SK-N-SH (cell line): Measurements from ENCODE around the gene ITGA4. TPM values are rescaled to one million over a fixed set of nuclear protein-coding genes. Genes with fewer than 3 reads are reported as not detected.

Experiments
- CTCF ChIA-PET: fragments of 300-600, 350-600 bp; formaldehyde crosslinking; extraction: SDS; loops from one replicate; lab custom pipeline; 2021; lab: Yijun Ruan, JAX
- POLR2A ChIA-PET: fragments of 350-600 bp; sonication (Branson Sonifier 250); formaldehyde crosslinking; extraction: SDS; loops from one replicate; lab custom pipeline; 2020; ENCODE audit warnings: antibody characterized with exemption, inconsistent platforms; lab: Yijun Ruan, JAX
- DNase-seq: peaks from one replicate; pipeline ENCODE4 v3.0.0; 2012
- H2AFZ ChIP-seq: fragments of 200-600 bp; sonication (generic); 2 replicates; pipeline ENCODE4 v1.8.1; 2016; ENCODE audit warnings: antibody characterized with exemption, mild to moderate bottlenecking, low read depth
- H3F3A ChIP-seq: fragments of 200-600 bp; sonication (generic); replicated peaks from 2 replicates; pipeline ENCODE3; 2016; ENCODE audit warnings: antibody characterized with exemption, mild to moderate bottlenecking; ENCODE audit not compliant: insufficient read depth
- H3K27ac ChIP-seq, 2 experiments: fragments of 200-500 bp in 1 of 2; fragments of 200-600 bp in 1 of 2; sonication (Bioruptor generic) in 1 of 2; sonication (generic), shearing (Covaris generic) in 1 of 2; 2 replicates each; pipeline versions ENCODE4 v1.5.1 to v1.6.1; 2014 to 2016; ENCODE audit warnings: low read depth in 2 of 2, inconsistent platforms in 1 of 2, low read length in 1 of 2, mild to moderate bottlenecking in 1 of 2, mixed read lengths in 1 of 2
- H3K27me3 ChIP-seq: fragments of 200-600 bp; sonication (generic), shearing (Covaris generic); 2 replicates; pipeline ENCODE4 v1.6.1; 2016; ENCODE audit warnings: mixed run types; ENCODE audit not compliant: insufficient read depth
- H3K36me3 ChIP-seq, 2 experiments: fragments of 200-500 bp in 1 of 2; fragments of 200-600 bp in 1 of 2; sonication (Bioruptor generic) in 1 of 2; sonication (generic) in 1 of 2; replicated peaks in 1 of 2; 2 replicates each; pipeline versions ENCODE3 to v1.5.1; 2014 to 2016; ENCODE audit warnings: low read length in 1 of 2, mild to moderate bottlenecking in 1 of 2; ENCODE audit not compliant: insufficient read depth in 2 of 2, control insufficient read depth in 1 of 2
- H3K4me1 ChIP-seq, 2 experiments: fragments of 200-500 bp in 1 of 2; fragments of 200-600 bp in 1 of 2; sonication (Bioruptor generic) in 1 of 2; sonication (generic), shearing (Covaris generic) in 1 of 2; 2 replicates each; pipeline versions ENCODE4 v1.5.1 to v1.6.1; 2014 to 2016; ENCODE audit warnings: low read depth in 1 of 2, low read length in 1 of 2, mixed run types in 1 of 2; ENCODE audit not compliant: insufficient read depth in 2 of 2, control insufficient read depth in 1 of 2
- H3K4me2 ChIP-seq: fragments of 200-600 bp; sonication (generic), shearing (Covaris generic); 2 replicates; pipeline ENCODE4 v1.6.1; 2017; ENCODE audit warnings: mixed run types
- H3K4me3 ChIP-seq, 2 experiments: fragments of 200-500 bp in 1 of 2; fragments of 200-600 bp in 1 of 2; sonication (Bioruptor generic) in 1 of 2; sonication (generic), shearing (Covaris generic) in 1 of 2; 2 replicates each; pipeline versions ENCODE4 v1.5.1 to v1.8.1; 2014 to 2016; ENCODE audit warnings: low read depth in 2 of 2, inconsistent platforms in 1 of 2, low read length in 1 of 2, mild to moderate bottlenecking in 1 of 2, mixed read lengths in 1 of 2, moderate library complexity in 1 of 2
- H3K79me2 ChIP-seq: fragments of 200-600 bp; sonication (generic); 2 replicates; pipeline ENCODE4 v1.8.1; 2017; ENCODE audit warnings: mild to moderate bottlenecking; ENCODE audit not compliant: insufficient read depth
- H3K9ac ChIP-seq: fragments of 200-600 bp; sonication (generic); 2 replicates; pipeline ENCODE4 v1.6.1; 2017; ENCODE audit warnings: mixed run types
- H3K9me2 ChIP-seq: fragments of 200-600 bp; sonication (generic); 2 replicates; pipeline ENCODE4 v1.6.1; 2017; ENCODE audit warnings: mixed run types
- H3K9me3 ChIP-seq: fragments of 200-600 bp; sonication (generic); 2 replicates; pipeline ENCODE4 v1.6.1; 2017; ENCODE audit warnings: mixed run types, mild to moderate bottlenecking, moderate library complexity
- H4K20me1 ChIP-seq: fragments of 200-600 bp; sonication (generic); 2 replicates; pipeline ENCODE4 v1.6.1; 2017; ENCODE audit warnings: mild to moderate bottlenecking, mixed run types; ENCODE audit not compliant: insufficient read depth
- CHD2 ChIP-seq: fragments of 150-350 bp; IDR thresholded peaks from 2 replicates; pipeline ENCODE4 v1.6.1; 2018; ENCODE audit warnings: low read length; ENCODE audit not compliant: partially characterized antibody
- ELF1 ChIP-seq: IDR thresholded peaks from 2 replicates; pipeline ENCODE4 v1.4.0; 2012
- FOSL2 ChIP-seq: IDR thresholded peaks from 2 replicates; pipeline ENCODE4 v1.4.0; 2012; ENCODE audit warnings: low read depth, mild to moderate bottlenecking, moderate library complexity, borderline replicate concordance
- FOXJ3 ChIP-seq: sonication (generic); formaldehyde crosslinking; IDR thresholded peaks from 2 replicates; pipeline ENCODE4 v1.5.1; 2020; ENCODE audit warnings: mild to moderate bottlenecking, missing genetic modification reagents
- FOXM1 ChIP-seq: IDR thresholded peaks from 2 replicates; pipeline ENCODE4 v1.4.0; 2012; ENCODE audit warnings: low read depth, mild to moderate bottlenecking
- GABPA ChIP-seq: IDR thresholded peaks from 2 replicates; pipeline ENCODE4 v1.4.0; 2012; ENCODE audit warnings: low read depth, mild to moderate bottlenecking
- JUND ChIP-seq: IDR thresholded peaks from 2 replicates; pipeline ENCODE4 v1.4.0; 2012
- MAX ChIP-seq: IDR thresholded peaks from 2 replicates; pipeline ENCODE4 v1.4.0; 2012; ENCODE audit warnings: low read depth
- MEF2A ChIP-seq: IDR thresholded peaks from 2 replicates; pipeline ENCODE4 v1.4.0; 2012; ENCODE audit warnings: low read depth, borderline replicate concordance
- MXI1 ChIP-seq: IDR thresholded peaks from 2 replicates; pipeline ENCODE4 v1.6.1; 2012; ENCODE audit warnings: mild to moderate bottlenecking, low read depth, low read length, improper control_type of control experiment
- NFIC ChIP-seq: IDR thresholded peaks from 2 replicates; pipeline ENCODE4 v1.4.0; 2012; ENCODE audit warnings: borderline replicate concordance
- POLR2AphosphoS5 ChIP-seq: IDR thresholded peaks from 2 replicates; pipeline ENCODE4 v1.6.1; 2012; ENCODE audit warnings: low read depth, low read length
- RFX5 ChIP-seq: IDR thresholded peaks from 2 replicates; pipeline ENCODE4 v1.6.1; 2012; ENCODE audit warnings: mild to moderate bottlenecking, improper control_type of control experiment, low read length
- RXRA ChIP-seq: IDR thresholded peaks from 2 replicates; pipeline ENCODE4 v1.4.0; 2012; ENCODE audit warnings: low read depth, mild to moderate bottlenecking, borderline replicate concordance
- TCF12 ChIP-seq: IDR thresholded peaks from 2 replicates; pipeline ENCODE4 v1.4.0; 2012
- TEAD4 ChIP-seq: IDR thresholded peaks from 2 replicates; pipeline ENCODE4 v1.4.0; 2012; ENCODE audit warnings: mild to moderate bottlenecking, borderline replicate concordance; ENCODE audit not compliant: insufficient read depth
- USF1 ChIP-seq: IDR thresholded peaks from 2 replicates; pipeline ENCODE4 v1.4.0; 2012; ENCODE audit warnings: low read depth, borderline replicate concordance
- YY1 ChIP-seq: IDR thresholded peaks from 2 replicates; pipeline ENCODE4 v1.4.0; 2012; ENCODE audit warnings: low read depth, mild to moderate bottlenecking
- WGBS: methylation state at CpG from one replicate; pipeline ENCODE4 v1.1.6; 2017; ENCODE audit warnings: low lambda C conversion rate; 5-methylcytosine and 5-hydroxymethylcytosine counted together
- polyA plus RNA-seq, 3 experiments: library from polyadenylated mRNA; depleted of rRNA; stranded (reverse); fragments of >200 nt; gene quantifications; 2 replicates each; pipeline ENCODE4 v1.2.3, GENCODE V29; 2012
- TF ChIP-seq, protein P1 (sequence below): fragments of 150-350 bp; IDR thresholded peaks from 2 replicates; pipeline ENCODE4 v1.6.1; 2017; ENCODE audit warnings: antibody characterized with exemption, low read length, low read depth, borderline replicate concordance
- TF ChIP-seq, protein P2 (sequence below): IDR thresholded peaks from 2 replicates; pipeline ENCODE4; 2012

Gene ITGA4
- polyA plus RNA-seq, 1 of the 3 experiments (the other 2 are of a cell fraction): 10.5 TPM

- no peaks in the 10 kb centered on the region; the same call in 1 of the 2 replicates for H3K27me3 ChIP-seq
- H4K20me1 ChIP-seq: no peaks in the 10 kb centered on the region
- no peak overlapping the region for H3K4me2 ChIP-seq
- H3F3A ChIP-seq: no peaks in the 10 kb centered on the region
- ChIA-PET CTCF (interaction anchor here (3.9 kb wide), 1 partner anchor 15 kb away, joined by 15 read pairs; the partner anchor contains the start of gene ITGA4), POLR2A (no interaction called here)
- WGBS: 53% methylated on average over 3 of the region's 3 CpGs
- H3K36me3 ChIP-seq: no peaks in the 10 kb centered on the region
- H3K79me2 ChIP-seq: no peaks in the 10 kb centered on the region
- no peak for DNase-seq
- no peaks in the 10 kb centered on the region for H3K9me3 ChIP-seq
- H3K9ac ChIP-seq: no peak overlapping the region
- H3K4me1 ChIP-seq: no peaks in the 10 kb centered on the region; a peak in 1 of 4 replicates
- no peak overlapping the region for H3K4me3 ChIP-seq
- no peaks in the 10 kb centered on the region for H3K9me2 ChIP-seq
- no peak for TF ChIP-seq MEF2A
- TF ChIP-seq FOXM1: no peak
- TF ChIP-seq NFIC: no peak
- no peak for TF ChIP-seq MXI1
- TF ChIP-seq TCF12: no peak
- no peak for TF ChIP-seq POLR2AphosphoS5
- TF ChIP-seq MAX: no peak
- no peak for TF ChIP-seq RFX5
- no peak for TF ChIP-seq FOSL2
- TF ChIP-seq RXRA: no peak
- TF ChIP-seq TEAD4: no peak
- no peak for TF ChIP-seq FOXJ3 (CRISPR knock-in tag)
- TF ChIP-seq USF1: no peak
- TF ChIP-seq CHD2: no peak
- no peak for TF ChIP-seq YY1
- no peak for TF ChIP-seq GABPA
- TF ChIP-seq, protein P1, sequence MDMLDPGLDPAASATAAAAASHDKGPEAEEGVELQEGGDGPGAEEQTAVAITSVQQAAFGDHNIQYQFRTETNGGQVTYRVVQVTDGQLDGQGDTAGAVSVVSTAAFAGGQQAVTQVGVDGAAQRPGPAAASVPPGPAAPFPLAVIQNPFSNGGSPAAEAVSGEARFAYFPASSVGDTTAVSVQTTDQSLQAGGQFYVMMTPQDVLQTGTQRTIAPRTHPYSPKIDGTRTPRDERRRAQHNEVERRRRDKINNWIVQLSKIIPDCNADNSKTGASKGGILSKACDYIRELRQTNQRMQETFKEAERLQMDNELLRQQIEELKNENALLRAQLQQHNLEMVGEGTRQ: no peak
- TF ChIP-seq ELF1: no peak
- no peak overlapping the region for H2AFZ ChIP-seq
- H3K27ac ChIP-seq: no peak overlapping the region
These were observed 15.5 kb upstream of the ITGA4 start for GRCh38 chr2:181441670-181442069.

DNA sequence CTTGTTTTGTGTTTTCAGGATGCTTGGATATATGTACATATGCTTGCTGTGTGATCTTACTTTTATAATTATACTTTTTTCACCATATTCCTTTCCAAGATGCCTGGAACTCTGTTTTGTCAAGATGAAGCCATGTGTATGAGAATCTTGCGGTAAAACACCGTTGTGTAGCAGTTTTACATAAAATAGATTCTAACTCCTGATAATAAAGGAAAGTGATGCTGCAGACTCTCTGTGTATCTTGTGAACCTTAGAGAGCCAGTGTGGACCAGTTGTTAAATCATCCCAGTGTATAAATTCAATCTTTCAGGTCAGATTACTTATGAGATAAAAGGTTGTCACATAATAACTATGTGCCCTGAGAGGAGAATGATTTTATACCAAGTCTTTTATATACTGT is 12.5 kb upstream of the ITGA4 start:
- TF ChIP-seq JUND (no peak), FOXJ3 (CRISPR knock-in tag) (no peak)
- TF ChIP-seq, protein P2, sequence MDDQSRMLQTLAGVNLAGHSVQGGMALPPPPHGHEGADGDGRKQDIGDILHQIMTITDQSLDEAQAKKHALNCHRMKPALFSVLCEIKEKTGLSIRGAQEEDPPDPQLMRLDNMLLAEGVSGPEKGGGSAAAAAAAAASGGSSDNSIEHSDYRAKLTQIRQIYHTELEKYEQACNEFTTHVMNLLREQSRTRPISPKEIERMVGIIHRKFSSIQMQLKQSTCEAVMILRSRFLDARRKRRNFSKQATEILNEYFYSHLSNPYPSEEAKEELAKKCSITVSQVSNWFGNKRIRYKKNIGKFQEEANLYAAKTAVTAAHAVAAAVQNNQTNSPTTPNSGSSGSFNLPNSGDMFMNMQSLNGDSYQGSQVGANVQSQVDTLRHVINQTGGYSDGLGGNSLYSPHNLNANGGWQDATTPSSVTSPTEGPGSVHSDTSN: no peak
- no peaks in the 10 kb centered on the region; the same call in 1 of the 2 replicates for H3K27me3 ChIP-seq
- no peaks in the 10 kb centered on the region for H3K9me2 ChIP-seq
- H3K4me2 ChIP-seq: no peak overlapping the region
- POLR2A ChIA-PET: no interaction called here
- H4K20me1 ChIP-seq: no peaks in the 10 kb centered on the region
- H2AFZ ChIP-seq: no peak overlapping the region
- no peak overlapping the region for H3K9ac ChIP-seq
- H3K9me3 ChIP-seq: no peaks in the 10 kb centered on the region
- H3K36me3 ChIP-seq: no peaks in the 10 kb centered on the region
- H3K4me1 ChIP-seq: no peaks in the 10 kb centered on the region; a peak in 1 of 4 replicates
- no peak for DNase-seq
- H3K4me3 ChIP-seq: no peak overlapping the region
- no peak overlapping the region for H3K27ac ChIP-seq
- CTCF ChIA-PET: interaction anchor here (2.2 to 3.9 kb wide), 2 partner anchors 12 to 271 kb away, joined by 6 to 15 read pairs; partner anchors contain the start of gene ITGA4
- H3K79me2 ChIP-seq: no peaks in the 10 kb centered on the region
- 83% methylated on average over 2 of the region's 2 CpGs for WGBS
- H3F3A ChIP-seq: no peaks in the 10 kb centered on the region
